B cell (primary cell): ENCODE data around the gene MET.

Experiments used
- CTCF ChIP-seq: fragments of 200-600 bp; IDR thresholded peaks from one replicate; pipeline ENCODE4 v1.8.0; 2022; ENCODE audit warnings: antibody characterized with exemption, mild to moderate bottlenecking
- EZH2 ChIP-seq: IDR thresholded peaks from 2 replicates; pipeline ENCODE4 v1.6.1; 2012; ENCODE audit warnings: borderline replicate concordance, low read depth, mild to moderate bottlenecking, moderate library complexity, low read length; ENCODE audit not compliant: insufficient read depth, poor library complexity, severe bottlenecking

DNA sequence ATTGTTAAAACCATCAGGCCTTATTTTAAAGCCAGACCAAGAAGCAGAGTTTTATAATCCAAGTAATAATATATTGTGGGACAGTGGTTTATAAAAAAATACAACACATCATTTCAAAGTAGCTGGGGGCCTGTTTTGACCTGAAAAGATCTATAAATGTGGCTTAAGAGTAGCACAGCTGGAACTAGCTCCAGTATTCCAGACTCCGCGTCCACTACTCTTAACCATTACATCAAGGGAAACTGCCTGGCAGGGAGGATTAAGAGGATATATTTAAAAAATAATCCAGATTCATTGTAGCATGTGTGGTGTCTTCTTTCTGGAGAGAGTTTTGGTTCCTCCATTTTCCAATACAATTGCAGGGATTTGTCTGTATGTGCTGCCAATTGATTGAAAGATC is 67.3 kb downstream of the MET start:
- no peak for TF ChIP-seq CTCF
- TF ChIP-seq EZH2, result no peak
